ENCODE results near the gene CLEC18B.
"Not testable (repeated sequence)": the region's sequence is repeated elsewhere in the genome, so short reads cannot be mapped to it uniquely, and the experiment has no call there.

CLEC18B gene

DNA sequence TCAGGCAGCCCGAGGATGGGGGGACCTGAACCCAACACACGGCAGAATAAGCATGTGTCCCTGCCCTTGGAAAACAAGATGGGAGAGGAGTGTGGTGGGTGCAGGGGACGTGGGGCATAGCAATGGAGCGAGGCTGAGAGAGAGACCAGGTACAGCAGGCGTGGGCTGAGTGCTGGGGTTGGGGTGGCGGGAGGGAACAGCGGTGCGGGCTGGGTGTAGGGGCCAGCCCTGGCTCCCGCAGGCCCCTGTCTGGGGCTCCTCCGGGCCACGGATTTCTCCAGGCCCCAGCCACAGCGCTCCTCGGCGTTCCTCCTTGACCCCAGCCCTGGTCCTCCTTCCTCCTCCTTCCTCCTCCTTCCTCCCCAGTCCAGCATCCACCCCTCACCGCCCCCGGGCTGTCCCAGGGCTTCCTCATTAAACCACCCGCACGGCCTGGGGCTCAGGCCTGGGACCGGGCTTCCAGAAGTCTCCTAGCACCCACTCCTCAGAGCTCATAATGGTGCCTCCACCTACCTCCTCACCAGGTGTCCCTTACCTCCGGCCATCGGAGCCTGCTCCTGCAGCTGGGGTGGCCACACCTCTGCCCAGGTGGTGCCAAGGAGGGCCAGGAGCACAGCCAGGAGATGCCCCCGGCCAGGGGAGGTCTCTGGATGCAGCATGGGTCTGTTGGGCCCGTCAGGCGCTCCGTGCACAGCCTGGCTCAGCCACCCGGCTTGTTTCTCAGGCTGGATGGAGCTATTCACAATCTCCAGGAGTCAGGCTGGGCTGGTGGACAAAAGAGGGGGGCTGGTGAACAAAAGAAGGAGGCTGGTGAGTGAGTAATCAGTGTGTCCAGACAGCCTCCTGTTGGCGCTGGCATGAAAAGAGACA, at the start of gene CLEC18B:
CLEC18B (minus strand) TSS at position 867 of the 870 bp plus-strand sequence; CDS start at position 659, 208 bp downstream.
- H3K36me3 Mint-ChIP-seq (ENCODE audit: low read depth); H3K4me3 Mint-ChIP-seq; DNase-seq; H3K9me3 Mint-ChIP-seq; H3K4me1 Mint-ChIP-seq (ENCODE audit: low read depth); H3K27ac Mint-ChIP-seq; H3K27me3 Mint-ChIP-seq: not testable (repeated sequence)

DNA sequence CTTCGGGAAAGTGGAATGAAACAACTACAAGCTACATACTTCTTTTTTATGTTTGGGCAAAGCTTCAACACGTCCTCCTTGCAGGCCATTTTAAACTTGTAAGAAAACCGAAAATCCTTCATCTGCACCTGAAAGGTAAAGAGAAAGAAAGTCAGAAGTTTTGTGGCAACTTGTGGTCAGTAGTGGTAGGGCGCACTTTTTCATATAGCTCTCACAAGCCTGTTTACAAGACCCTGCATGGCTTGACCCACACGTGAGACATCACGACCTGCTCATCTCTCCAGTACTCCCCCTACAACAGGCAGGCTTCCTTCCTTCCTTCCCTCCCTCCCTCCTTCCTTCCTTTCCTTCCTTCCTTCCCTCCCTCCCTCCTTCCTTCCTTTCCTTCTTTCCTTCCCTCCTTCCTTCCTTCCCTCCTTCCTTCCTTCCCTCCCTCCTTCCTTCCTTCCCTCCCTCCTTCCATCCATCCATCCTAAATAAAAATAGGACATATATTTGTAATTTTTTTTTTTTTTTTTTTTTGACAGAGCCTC, 48.7 kb upstream of the CLEC18B start:
- Mint-ChIP-seq H3K4me1 (ENCODE audit: low read depth) (peaks cover 24% of the 10 kb centered on the region), H3K27ac (peak overlapping the region; percentile 40), H3K4me3 (no peak overlapping the region), H3K36me3 (ENCODE audit: low read depth) (peaks cover 96% of the 10 kb centered on the region), H3K27me3 (no peaks in the 10 kb centered on the region), H3K9me3 (no peaks in the 10 kb centered on the region)
- no peak for DNase-seq

DNA sequence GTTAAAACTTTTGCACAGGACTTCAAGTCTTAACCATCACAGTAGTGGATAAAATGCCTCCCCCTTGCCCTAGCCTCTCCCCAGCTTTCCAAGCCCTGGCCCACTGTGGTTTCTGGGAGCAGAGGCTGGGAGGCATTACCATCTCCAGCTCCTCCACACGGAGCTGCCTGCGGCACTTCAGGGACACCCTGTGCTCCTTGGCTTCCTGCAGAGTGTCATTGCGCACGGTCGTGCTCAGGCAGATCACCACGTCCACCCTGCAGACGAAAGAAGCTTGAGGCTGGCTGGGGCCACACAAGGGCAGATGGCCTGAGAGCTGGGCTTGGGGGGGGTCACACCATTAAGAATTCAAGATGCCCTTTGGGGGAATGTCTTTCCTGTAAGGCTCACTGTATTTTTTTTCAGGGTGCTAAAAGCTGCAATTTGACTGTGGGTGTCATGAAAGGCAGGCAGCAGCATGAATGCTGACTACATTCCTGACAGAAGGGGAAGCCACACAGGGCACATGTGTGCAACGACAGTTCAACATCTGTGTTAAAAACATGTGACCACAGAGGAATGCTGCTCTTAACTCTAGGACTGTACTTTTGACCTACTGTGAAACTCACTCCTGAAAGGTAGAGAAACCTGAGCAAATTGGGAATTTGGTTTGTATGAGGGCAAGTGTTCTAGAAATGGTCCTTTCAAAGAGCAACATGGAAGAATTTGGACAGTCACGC, 47.7 kb upstream of the CLEC18B start:
- Mint-ChIP-seq H3K27ac (no peak overlapping the region), H3K36me3 (ENCODE audit: low read depth) (peaks cover 96% of the 10 kb centered on the region)

DNA sequence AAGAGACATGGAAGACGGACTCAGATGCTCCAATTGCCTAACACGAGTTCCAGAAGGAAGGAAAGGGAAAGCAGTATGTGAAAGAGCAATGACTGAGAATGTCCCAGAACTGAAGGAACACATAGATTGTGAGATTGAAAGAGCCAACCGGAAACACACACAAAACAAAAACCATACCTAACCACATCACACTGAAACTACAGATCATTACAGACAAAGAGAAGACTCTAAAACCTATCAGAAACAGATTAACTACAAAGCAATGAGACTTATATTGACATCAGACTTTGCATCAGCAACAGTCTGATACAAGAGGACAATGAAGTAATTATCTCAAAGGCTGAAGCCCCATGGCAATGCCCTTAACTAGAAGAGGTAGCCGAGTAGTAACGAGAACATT, 45.6 kb upstream of the CLEC18B start:
- no peaks in the 10 kb centered on the region for H3K9me3 Mint-ChIP-seq

More for the DNA sequence above, 47.7 kb upstream of the CLEC18B start:
- H3K4me3 Mint-ChIP-seq: no peak overlapping the region
- DNase-seq: no peak
- no peaks in the 10 kb centered on the region for H3K27me3 Mint-ChIP-seq
- H3K4me1 Mint-ChIP-seq (ENCODE audit: low read depth): peaks cover 24% of the 10 kb centered on the region
- no peaks in the 10 kb centered on the region for H3K9me3 Mint-ChIP-seq

DNA sequence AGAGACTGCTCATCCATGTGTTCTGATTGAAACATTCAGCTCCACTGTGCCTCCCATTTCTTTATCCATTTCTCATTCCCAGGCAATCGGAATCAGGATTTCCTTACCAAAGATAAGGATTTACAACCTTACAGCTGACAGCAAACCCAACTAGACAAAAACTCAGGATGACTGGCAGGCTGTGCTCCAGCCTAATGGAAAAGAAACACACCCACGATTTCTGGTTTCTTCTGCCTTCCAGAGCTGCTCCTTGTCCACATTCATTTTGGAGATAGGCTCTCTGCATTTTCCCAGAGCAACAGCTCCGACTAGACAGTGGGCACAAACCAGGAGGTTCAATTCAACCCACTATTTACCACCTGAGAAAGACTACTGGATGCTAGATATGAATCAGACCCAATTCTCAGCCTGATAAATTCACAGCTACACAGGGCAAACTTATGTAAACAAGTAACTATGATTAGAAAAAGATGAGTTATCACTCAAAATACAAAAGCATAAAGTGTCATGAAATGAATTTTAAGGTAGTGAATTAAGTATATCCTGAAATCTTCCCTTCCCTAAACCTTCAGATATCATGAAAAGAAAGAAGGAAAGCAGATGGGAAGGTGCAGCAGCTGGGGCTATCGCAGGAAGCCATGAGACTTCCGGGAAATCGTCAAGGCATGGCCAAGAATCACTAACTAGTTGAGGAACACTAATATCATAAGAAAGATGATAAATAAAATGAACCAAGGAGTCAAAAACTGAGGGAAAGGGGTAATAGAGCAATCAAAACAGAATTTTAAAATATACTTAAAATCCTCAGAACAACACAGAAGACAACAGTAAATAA, 44.8 kb upstream of the CLEC18B start:
- Mint-ChIP-seq H3K4me1 (ENCODE audit: low read depth) (peaks cover 24% of the 10 kb centered on the region), H3K4me3 (no peak overlapping the region), H3K27me3 (no peaks in the 10 kb centered on the region), H3K9me3 (no peaks in the 10 kb centered on the region), H3K27ac (peak overlapping the region; percentile 64), H3K36me3 (ENCODE audit: low read depth) (peaks cover 97% of the 10 kb centered on the region)
- no peak for DNase-seq

More for the DNA sequence above, 45.6 kb upstream of the CLEC18B start:
- Mint-ChIP-seq H3K27me3 (no peaks in the 10 kb centered on the region), H3K4me3 (no peak overlapping the region), H3K36me3 (ENCODE audit: low read depth) (peaks cover 97% of the 10 kb centered on the region), H3K4me1 (ENCODE audit: low read depth) (peaks cover 24% of the 10 kb centered on the region), H3K27ac (peak overlapping the region; percentile 64)
- DNase-seq: no peak

DNA sequence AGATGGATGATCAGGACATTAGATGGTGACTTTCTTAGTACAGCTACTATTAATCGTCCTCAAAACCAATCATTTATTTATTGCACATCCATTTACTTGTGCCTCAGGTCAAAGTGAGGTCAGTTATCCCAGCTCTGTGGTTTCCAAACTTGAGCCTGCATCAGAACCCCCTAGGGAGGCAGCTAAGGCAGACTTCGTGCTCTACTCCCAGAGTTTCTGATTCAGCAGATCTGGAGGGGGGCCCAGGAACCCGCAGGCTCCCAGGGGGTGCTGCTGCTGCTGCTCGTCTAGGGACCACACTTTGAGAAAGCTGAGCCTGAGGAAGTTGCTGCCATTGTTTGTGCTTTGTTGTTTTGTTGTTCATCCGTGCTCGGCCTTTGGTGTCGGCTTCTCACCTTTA, 44.0 kb upstream of the CLEC18B start:
- no peaks in the 10 kb centered on the region for H3K9me3 Mint-ChIP-seq
- H3K27ac Mint-ChIP-seq: peak overlapping the region; percentile 64
- H3K27me3 Mint-ChIP-seq: no peaks in the 10 kb centered on the region
- H3K4me1 Mint-ChIP-seq (ENCODE audit: low read depth): peaks cover 24% of the 10 kb centered on the region
- H3K36me3 Mint-ChIP-seq (ENCODE audit: low read depth): peaks cover 97% of the 10 kb centered on the region
- H3K4me3 Mint-ChIP-seq: no peak overlapping the region
- no peak for DNase-seq

DNA sequence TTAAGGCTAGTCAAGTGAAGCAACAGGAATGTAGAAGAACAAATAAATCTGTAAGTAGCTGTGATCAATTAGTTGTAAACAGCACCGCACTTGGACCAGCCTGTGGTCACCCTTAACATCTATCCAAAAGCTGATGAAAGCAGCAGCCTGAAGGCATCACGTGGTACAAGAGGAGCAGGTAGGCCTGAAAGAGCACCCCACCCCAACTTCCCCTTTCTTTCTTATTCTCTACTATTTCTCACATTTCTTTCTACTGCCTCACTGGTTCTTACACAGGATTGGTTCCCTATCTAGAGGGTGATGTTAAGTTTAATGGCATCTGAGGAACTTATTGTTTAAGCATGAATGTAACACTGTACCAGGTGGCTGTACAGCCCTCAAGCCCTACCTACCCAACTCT, 42.6 kb upstream of the CLEC18B start:
- peaks cover 24% of the 10 kb centered on the region for H3K4me1 Mint-ChIP-seq (ENCODE audit: low read depth)
- H3K36me3 Mint-ChIP-seq (ENCODE audit: low read depth): peaks cover 98% of the 10 kb centered on the region
- no peaks in the 10 kb centered on the region for H3K9me3 Mint-ChIP-seq
- H3K4me3 Mint-ChIP-seq: no peak overlapping the region
- H3K27me3 Mint-ChIP-seq: no peaks in the 10 kb centered on the region
- DNase-seq: no peak
- H3K27ac Mint-ChIP-seq: no peak overlapping the region

DNA sequence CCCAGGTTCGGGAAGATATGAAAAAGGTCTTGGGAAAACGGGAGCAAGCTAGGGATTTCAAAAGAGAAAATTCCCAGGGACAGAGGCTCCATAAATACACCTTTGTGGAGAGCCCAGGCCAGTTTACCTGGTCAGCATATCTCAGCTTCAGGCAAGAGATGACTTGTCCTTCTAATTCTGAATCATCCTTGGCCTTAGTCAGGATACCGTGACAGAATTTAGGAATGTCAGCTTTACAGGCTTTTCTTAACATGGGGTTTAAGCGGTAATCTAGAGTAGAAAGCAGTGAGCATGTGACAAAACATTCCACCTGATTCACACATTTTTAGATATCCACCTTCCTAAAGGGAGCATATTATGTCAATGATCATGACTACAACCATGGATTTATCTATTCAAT, 41.1 kb upstream of the CLEC18B start:
- H3K4me3 Mint-ChIP-seq: no peak overlapping the region
- H3K27me3 Mint-ChIP-seq: no peaks in the 10 kb centered on the region
- H3K36me3 Mint-ChIP-seq (ENCODE audit: low read depth): peaks cover 95% of the 10 kb centered on the region
- no peak for DNase-seq
- H3K4me1 Mint-ChIP-seq (ENCODE audit: low read depth): peaks cover 18% of the 10 kb centered on the region
- H3K9me3 Mint-ChIP-seq: no peaks in the 10 kb centered on the region
- peak overlapping the region; percentile 30 for H3K27ac Mint-ChIP-seq

DNA sequence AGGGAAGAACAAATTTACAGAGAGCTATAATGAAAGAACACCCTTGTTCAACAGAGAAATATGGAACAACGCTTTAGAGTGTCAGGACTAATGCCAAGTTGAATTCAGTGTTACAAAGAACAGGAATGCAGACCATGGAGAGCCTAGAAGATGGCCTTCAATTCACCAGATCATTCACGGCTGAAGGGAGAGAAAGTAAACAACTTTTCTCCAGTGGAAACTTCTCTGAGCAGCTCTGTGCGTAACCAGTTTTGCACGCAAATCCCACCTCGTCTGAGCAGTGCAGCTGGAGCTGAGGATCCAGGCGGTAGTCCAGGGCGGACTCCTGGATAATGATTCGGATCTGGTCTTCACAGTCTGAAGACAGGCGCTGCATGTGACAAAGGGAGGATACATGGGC, 40.5 kb upstream of the CLEC18B start:
- H3K27me3 Mint-ChIP-seq: no peaks in the 10 kb centered on the region
- H3K27ac Mint-ChIP-seq: peak overlapping the region; percentile 16
- peaks cover 13% of the 10 kb centered on the region for H3K4me1 Mint-ChIP-seq (ENCODE audit: low read depth)
- no peaks in the 10 kb centered on the region for H3K9me3 Mint-ChIP-seq
- peaks cover 95% of the 10 kb centered on the region for H3K36me3 Mint-ChIP-seq (ENCODE audit: low read depth)
- no peak for DNase-seq
- no peak overlapping the region for H3K4me3 Mint-ChIP-seq

DNA sequence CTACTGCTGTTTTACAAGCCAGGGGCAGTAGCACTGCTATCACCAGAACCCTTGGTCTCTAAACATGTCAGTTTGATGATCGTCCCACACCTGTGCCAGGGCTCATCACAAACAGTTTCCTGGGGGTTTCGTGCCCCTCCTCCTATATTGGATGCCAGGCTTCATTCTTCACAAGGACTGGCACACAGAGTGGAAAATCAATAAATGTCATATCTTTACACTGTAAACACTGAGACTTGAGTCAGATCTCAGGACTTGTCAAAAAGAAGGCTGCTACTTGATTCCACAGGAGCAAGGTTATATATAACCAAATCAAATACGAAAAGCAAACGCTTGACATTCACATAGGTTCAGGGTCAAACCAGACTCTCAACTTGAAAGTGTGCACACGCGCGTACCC, 39.3 kb upstream of the CLEC18B start:
- Mint-ChIP-seq H3K4me3 (no peak overlapping the region), H3K4me1 (ENCODE audit: low read depth) (peaks cover under 1% of the 10 kb centered on the region), H3K27ac (no peak overlapping the region), H3K9me3 (no peaks in the 10 kb centered on the region), H3K27me3 (no peaks in the 10 kb centered on the region), H3K36me3 (ENCODE audit: low read depth) (peaks cover 95% of the 10 kb centered on the region)
- DNase-seq: no peak

DNA sequence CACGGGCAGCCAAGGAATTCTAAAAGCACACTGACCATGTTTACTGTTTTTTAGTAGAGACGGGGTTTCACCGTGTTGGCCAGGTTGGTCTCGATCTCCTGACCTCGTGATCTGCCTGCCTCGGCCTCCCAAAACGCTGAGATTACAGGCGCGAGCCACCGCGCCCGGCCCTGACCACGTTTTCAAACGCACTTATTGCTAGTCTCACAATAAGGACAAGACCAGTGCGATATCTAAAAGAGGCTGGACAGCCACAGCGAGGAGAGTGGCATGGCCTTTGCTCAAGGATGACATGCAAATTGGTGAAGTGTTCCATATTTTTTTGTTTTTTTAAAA, 35.0 kb upstream of the CLEC18B start:
- H3K27ac Mint-ChIP-seq: peak overlapping the region; percentile 18

DNA sequence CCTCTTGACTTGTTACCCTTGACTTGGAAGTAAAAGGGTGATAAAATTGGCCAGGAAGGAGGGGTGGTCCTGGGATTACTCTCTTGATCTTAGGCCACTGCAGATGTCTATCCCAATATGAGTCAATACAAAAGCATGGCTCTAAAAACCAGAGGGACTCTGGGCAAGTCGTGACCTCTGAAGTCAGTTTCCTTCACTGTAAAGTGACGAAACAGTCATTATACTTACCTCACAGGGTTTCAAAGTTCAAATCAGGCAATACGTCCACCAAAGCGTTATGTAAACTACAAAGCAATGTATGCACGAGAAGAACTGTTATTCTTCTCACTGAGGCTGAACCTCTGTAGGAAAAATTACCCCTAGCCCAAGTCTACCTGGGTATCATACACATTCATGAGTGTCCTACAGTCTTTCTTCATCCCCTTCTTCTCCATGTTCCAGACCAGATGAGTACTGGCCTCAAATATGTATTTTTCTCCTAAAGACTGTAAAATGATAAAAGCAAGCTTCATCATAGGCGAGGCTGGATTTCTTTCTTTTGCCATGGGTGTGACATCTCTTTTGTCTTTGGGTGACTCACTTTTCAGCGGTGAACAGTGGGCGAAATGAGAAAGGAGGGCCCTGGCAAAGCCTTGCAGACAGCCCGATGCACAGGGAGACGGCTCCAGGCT, 34.5 kb upstream of the CLEC18B start:
- peaks cover 85% of the 10 kb centered on the region for H3K36me3 Mint-ChIP-seq (ENCODE audit: low read depth)
- H3K27ac Mint-ChIP-seq: peak overlapping the region; percentile 18
- no peaks in the 10 kb centered on the region for H3K9me3 Mint-ChIP-seq
- no peaks in the 10 kb centered on the region for H3K4me1 Mint-ChIP-seq (ENCODE audit: low read depth)
- H3K4me3 Mint-ChIP-seq: no peak overlapping the region
- no peak for DNase-seq
- no peaks in the 10 kb centered on the region for H3K27me3 Mint-ChIP-seq

More for the DNA sequence above, 35.0 kb upstream of the CLEC18B start:
- Mint-ChIP-seq H3K27me3 (no peaks in the 10 kb centered on the region), H3K4me3 (no peak overlapping the region), H3K4me1 (ENCODE audit: low read depth) (no peaks in the 10 kb centered on the region), H3K36me3 (ENCODE audit: low read depth) (peaks cover 85% of the 10 kb centered on the region), H3K9me3 (no peaks in the 10 kb centered on the region)
- DNase-seq: no peak

DNA sequence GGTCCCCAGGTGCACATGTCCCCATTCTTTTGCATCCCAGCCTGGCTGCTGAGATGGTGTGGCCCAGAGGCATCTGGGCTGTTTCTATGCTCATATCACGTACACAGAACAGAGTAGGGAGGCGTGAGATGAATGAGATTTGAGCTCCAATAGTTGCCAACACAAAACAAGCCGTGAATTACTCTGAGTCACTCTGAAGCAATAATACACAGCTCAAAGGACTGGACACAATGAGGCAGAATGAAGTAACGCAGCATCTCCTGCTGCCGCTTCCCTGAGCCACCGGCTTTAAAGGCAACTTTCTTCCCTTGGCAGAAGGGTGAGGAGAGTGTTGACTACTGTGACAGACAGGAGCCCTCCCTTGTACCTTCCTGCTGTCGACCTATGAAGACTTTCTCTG, 33.9 kb upstream of the CLEC18B start:
- Mint-ChIP-seq H3K27me3 (no peaks in the 10 kb centered on the region), H3K27ac (no peak overlapping the region), H3K4me1 (ENCODE audit: low read depth) (no peaks in the 10 kb centered on the region), H3K36me3 (ENCODE audit: low read depth) (peaks cover 84% of the 10 kb centered on the region), H3K4me3 (no peak overlapping the region), H3K9me3 (no peaks in the 10 kb centered on the region)
- no peak for DNase-seq

Measured in activated T-cell treated with anti-CD3 and anti-CD28 coated beads, Interleukin-2, amount 50 U/mL, for 24 hours (primary cell).